Chondrocyte (in vitro differentiated cells): ENCODE results near the gene ZDHHC4. TPM values are rescaled to one million over a fixed set of nuclear protein-coding genes. Genes with fewer than 3 reads are reported as not detected.

ENCODE experiments used
- DNase-seq: peaks from one replicate; pipeline ENCODE4 v3.0.0; 2021; ENCODE audit warnings: mixed read lengths, low spot score
- H3K27ac Mint-ChIP-seq: one replicate; pipeline ENCODE4 v1.8.0; 2021; ENCODE audit warnings: mild to moderate bottlenecking, moderate library complexity, mixed read lengths; ENCODE audit not compliant: unreplicated experiment
- H3K27me3 Mint-ChIP-seq: 2 replicates; pipeline ENCODE4 v1.8.0; 2021; ENCODE audit warnings: low read depth, mixed read lengths
- H3K36me3 Mint-ChIP-seq: 2 replicates; pipeline ENCODE4 v1.8.0; 2021; ENCODE audit warnings: low read depth, mixed read lengths
- H3K4me1 Mint-ChIP-seq: 2 replicates; pipeline ENCODE4 v1.8.0; 2021; ENCODE audit warnings: low read depth, mild to moderate bottlenecking, mixed read lengths
- H3K4me3 Mint-ChIP-seq: one replicate; pipeline ENCODE4 v1.8.0; 2021; ENCODE audit warnings: mild to moderate bottlenecking, moderate library complexity, mixed read lengths; ENCODE audit not compliant: unreplicated experiment
- H3K9me3 Mint-ChIP-seq: 2 replicates; pipeline ENCODE4 v1.8.0; 2021; ENCODE audit warnings: low read depth, mixed read lengths
- total RNA-seq: library from RNA; stranded (reverse); gene quantifications from 3 replicates; pipeline ENCODE4 v1.2.1, GENCODE V29; 2021
- TF ChIP-seq, protein P1 (sequence below): fragments of 200-600 bp; sonication (generic); IDR thresholded peaks from 2 replicates; pipeline ENCODE4 v1.5.0; 2021; ENCODE audit warnings: antibody characterized with exemption, mild to moderate bottlenecking, moderate library complexity

The ZDHHC4 gene
- total RNA-seq, 1 donor from 2014 or later = 50.6 TPM

DNA sequence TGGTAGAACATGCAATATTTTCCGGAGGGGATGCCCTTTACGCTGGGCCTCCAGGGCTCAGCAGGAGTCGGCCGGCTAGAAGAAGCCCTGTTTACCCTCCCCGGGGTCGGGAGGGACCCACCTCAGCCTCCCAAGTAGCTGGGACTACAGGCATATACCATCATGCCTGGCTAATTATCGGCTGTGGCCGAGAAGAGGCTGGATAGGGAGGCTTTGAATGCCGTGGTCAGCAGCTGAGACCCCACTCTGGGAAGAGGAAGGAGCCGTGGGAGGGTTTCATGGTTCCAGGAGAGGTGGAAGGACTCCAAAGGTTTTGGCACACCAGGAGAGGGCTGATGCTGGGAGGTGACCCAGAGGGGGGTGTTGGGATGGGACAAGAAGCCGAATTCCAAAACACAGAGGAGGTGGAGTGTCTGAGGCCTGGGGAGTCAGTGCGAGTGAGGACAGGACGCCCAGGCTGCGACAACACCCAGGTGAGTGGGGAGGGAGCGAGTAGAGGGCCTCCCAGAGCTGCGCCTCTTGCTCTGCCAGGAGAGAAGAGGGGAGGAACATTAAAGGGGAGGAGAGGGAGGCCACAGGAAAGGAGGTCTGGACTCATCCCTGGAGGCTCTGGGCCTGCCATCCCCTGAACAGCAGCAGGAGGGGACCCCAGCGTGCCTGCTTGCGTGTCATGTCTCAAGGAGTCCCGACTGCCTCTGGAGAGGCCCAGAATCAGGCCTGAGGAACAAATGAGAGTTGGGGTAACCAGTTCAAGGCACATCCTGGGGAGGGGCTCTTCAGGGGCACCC, 45.6 kb upstream of the ZDHHC4 start:
- Mint-ChIP-seq H3K9me3 (no peaks in the 10 kb centered on the region), H3K4me3 (peak overlapping the region; percentile 33), H3K27ac (no peak overlapping the region), H3K4me1 (peaks cover 7% of the 10 kb centered on the region), H3K36me3 (peaks cover 3% of the 10 kb centered on the region), H3K27me3 (peaks cover 48% of the 10 kb centered on the region)
- DNase-seq = no peak
- TF ChIP-seq, protein P1, sequence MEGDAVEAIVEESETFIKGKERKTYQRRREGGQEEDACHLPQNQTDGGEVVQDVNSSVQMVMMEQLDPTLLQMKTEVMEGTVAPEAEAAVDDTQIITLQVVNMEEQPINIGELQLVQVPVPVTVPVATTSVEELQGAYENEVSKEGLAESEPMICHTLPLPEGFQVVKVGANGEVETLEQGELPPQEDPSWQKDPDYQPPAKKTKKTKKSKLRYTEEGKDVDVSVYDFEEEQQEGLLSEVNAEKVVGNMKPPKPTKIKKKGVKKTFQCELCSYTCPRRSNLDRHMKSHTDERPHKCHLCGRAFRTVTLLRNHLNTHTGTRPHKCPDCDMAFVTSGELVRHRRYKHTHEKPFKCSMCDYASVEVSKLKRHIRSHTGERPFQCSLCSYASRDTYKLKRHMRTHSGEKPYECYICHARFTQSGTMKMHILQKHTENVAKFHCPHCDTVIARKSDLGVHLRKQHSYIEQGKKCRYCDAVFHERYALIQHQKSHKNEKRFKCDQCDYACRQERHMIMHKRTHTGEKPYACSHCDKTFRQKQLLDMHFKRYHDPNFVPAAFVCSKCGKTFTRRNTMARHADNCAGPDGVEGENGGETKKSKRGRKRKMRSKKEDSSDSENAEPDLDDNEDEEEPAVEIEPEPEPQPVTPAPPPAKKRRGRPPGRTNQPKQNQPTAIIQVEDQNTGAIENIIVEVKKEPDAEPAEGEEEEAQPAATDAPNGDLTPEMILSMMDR = no peak

- Mint-ChIP-seq H3K27me3 (peaks cover 40% of the 10 kb centered on the region), H3K27ac (no peak overlapping the region), H3K4me1 (peaks cover 3% of the 10 kb centered on the region), H3K9me3 (no peaks in the 10 kb centered on the region), H3K36me3 (peaks cover 3% of the 10 kb centered on the region), H3K4me3 (no peak overlapping the region)
- TF ChIP-seq, protein P1 = no peak
- DNase-seq = no peak
Observed at GRCh38 chr7:6532516-6532915, 44.7 kb upstream of the ZDHHC4 start.

GRCh38 chr7:6533893-6534495, 43.3 kb upstream of the ZDHHC4 start:
- H3K9me3 Mint-ChIP-seq = no peaks in the 10 kb centered on the region
- no peak overlapping the region for H3K27ac Mint-ChIP-seq
- H3K27me3 Mint-ChIP-seq = peaks cover 35% of the 10 kb centered on the region
- DNase-seq = no peak
- TF ChIP-seq, protein P1 = no peak
- H3K4me1 Mint-ChIP-seq = peaks cover 3% of the 10 kb centered on the region
- H3K36me3 Mint-ChIP-seq = peaks cover 1% of the 10 kb centered on the region
- no peak overlapping the region for H3K4me3 Mint-ChIP-seq

- no peak overlapping the region for H3K27ac Mint-ChIP-seq
- H3K36me3 Mint-ChIP-seq = no peaks in the 10 kb centered on the region
- DNase-seq = no peak
- H3K9me3 Mint-ChIP-seq = no peaks in the 10 kb centered on the region
- peak overlapping the region; percentile 51 for H3K4me3 Mint-ChIP-seq
- peaks cover 21% of the 10 kb centered on the region for H3K27me3 Mint-ChIP-seq
- no peaks in the 10 kb centered on the region for H3K4me1 Mint-ChIP-seq
- TF ChIP-seq, protein P1 = no peak
Observed at GRCh38 chr7:6536262-6537260, 40.7 kb upstream of the ZDHHC4 start.

DNA sequence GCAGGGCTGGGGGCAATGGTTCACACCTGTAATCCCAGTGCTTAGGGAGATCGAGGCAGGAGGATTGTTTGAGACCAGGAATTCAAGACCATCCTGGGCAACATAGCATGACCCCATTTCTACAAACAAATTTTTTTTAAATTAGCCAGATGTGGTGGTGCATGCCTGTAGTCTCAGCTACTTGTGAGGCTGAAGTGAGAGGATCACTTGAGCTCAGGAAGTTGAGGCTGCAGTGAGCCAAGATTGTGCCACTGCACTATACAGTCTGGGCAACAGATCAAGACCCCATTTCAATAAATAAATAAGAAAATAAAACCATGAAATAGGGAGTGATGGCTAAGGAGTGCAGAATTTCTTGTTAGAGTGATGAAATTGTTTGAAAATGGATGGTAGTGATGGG, 34.9 kb upstream of the ZDHHC4 start:
- Mint-ChIP-seq H3K36me3 (no peaks in the 10 kb centered on the region), H3K4me3 (no peak overlapping the region), H3K9me3 (no peaks in the 10 kb centered on the region), H3K27me3 (peaks cover 6% of the 10 kb centered on the region), H3K27ac (no peak overlapping the region), H3K4me1 (no peaks in the 10 kb centered on the region)
- no peak for DNase-seq
- TF ChIP-seq, protein P1 = no peak
